Measurements from ENCODE around the gene SYN1.

GRCh38 chrX:47644557-47645091 lies 25.0 kb upstream of the SYN1 start:
- peak in 1 of 4 experiments; percentile 19 for TF ChIP-seq CTCF (IDR thresholded peaks at IDR 0.05)
- TF ChIP-seq POLR2AphosphoS5 (IDR thresholded peaks at IDR 0.05), result no peak
